SK-N-SH treated with all-trans-retinoic acid at 6 μM for 48 hours (cell line): ENCODE data around the gene GRIP1.

Experiments used
- ATAC-seq: fragments of 200-7000 bp; cut with Tn5 transposase; 3 replicates; pipeline ENCODE4 v1.9.1; 2020; ENCODE audit warnings: mild to moderate bottlenecking, moderate library complexity
- ARNTL ChIP-seq: fragments of 450-650 bp; formaldehyde crosslinking; IDR thresholded peaks from 2 replicates; pipeline ENCODE4 v1.5.0; 2020; ENCODE audit warnings: low read depth, mild to moderate bottlenecking, moderate library complexity, borderline replicate concordance
- BACH2 ChIP-seq: fragments of 250-450 bp; sonication (Bioruptor Pico); IDR thresholded peaks from 2 replicates; pipeline ENCODE4 v1.9.0; 2021; ENCODE audit warnings: mild to moderate bottlenecking, borderline replicate concordance
- ESRRG ChIP-seq: fragments of 250-450 bp; sonication (Bioruptor Pico); IDR thresholded peaks from 2 replicates; pipeline ENCODE4 v1.6.1; 2021; ENCODE audit warnings: mild to moderate bottlenecking
- GLIS3 ChIP-seq: fragments of 250-450 bp; sonication (Bioruptor Pico); IDR thresholded peaks from 2 replicates; pipeline ENCODE4 v1.5.0; 2020; ENCODE audit warnings: mild to moderate bottlenecking, moderate library complexity
- ISL1 ChIP-seq: fragments of 250-450 bp; sonication (Bioruptor Pico); IDR thresholded peaks from 2 replicates; pipeline ENCODE4 v2.1.2; 2022; ENCODE audit warnings: mild to moderate bottlenecking, moderate library complexity
- OSR1 ChIP-seq: fragments of 250-450 bp; sonication (Bioruptor Pico); IDR thresholded peaks from 2 replicates; pipeline ENCODE4 v1.8.0; 2022; ENCODE audit warnings: moderate library complexity, mild to moderate bottlenecking, inconsistent platforms
- PPARA ChIP-seq: fragments of 250-450 bp; sonication (Bioruptor Pico); IDR thresholded peaks from 2 replicates; pipeline ENCODE4 v1.5.0; 2020; ENCODE audit warnings: mild to moderate bottlenecking, borderline replicate concordance
- RARB ChIP-seq: fragments of 250-450 bp; sonication (Bioruptor Pico); IDR thresholded peaks from 2 replicates; pipeline ENCODE4 v1.8.0; 2021; ENCODE audit warnings: mild to moderate bottlenecking, moderate library complexity
- TCF4 ChIP-seq: fragments of 250-450 bp; sonication (Bioruptor Pico); IDR thresholded peaks from 2 replicates; pipeline ENCODE4 v1.8.0; 2021; ENCODE audit warnings: mild to moderate bottlenecking, moderate library complexity, borderline replicate concordance
- TOX ChIP-seq: fragments of 250-450 bp; sonication (Bioruptor Pico); IDR thresholded peaks from 2 replicates; pipeline ENCODE4 v1.8.0; 2021; ENCODE audit warnings: mild to moderate bottlenecking, moderate library complexity, borderline replicate concordance
- ZFP3 ChIP-seq: fragments of 250-450 bp; sonication (Bioruptor Pico); IDR thresholded peaks from 2 replicates; pipeline ENCODE4 v1.5.0; 2020; ENCODE audit warnings: mild to moderate bottlenecking, moderate library complexity
- ZFP30 ChIP-seq: fragments of 450-650 bp; formaldehyde crosslinking; IDR thresholded peaks from 2 replicates; pipeline ENCODE4 v1.5.0; 2022; ENCODE audit warnings: mild to moderate bottlenecking, moderate library complexity
- ZNF565 ChIP-seq: fragments of 450-650 bp; formaldehyde crosslinking; conservative IDR thresholded peaks from 2 replicates; pipeline ENCODE4 v1.5.0; 2020; ENCODE audit warnings: low read depth, mild to moderate bottlenecking, moderate library complexity
- ZNF70 ChIP-seq: fragments of 450-650 bp; formaldehyde crosslinking; IDR thresholded peaks from 2 replicates; pipeline ENCODE4 v1.5.0; 2020; ENCODE audit warnings: mild to moderate bottlenecking, moderate library complexity
- ZNF8 ChIP-seq: fragments of 450-650 bp; formaldehyde crosslinking; IDR thresholded peaks from 2 replicates; pipeline ENCODE4 v1.5.0; 2020; ENCODE audit warnings: mild to moderate bottlenecking, moderate library complexity
- TF ChIP-seq, protein P1 (sequence below): fragments of 250-450 bp; sonication (Bioruptor Pico); IDR thresholded peaks from 2 replicates; pipeline ENCODE4 v1.5.1; 2021; ENCODE audit warnings: mild to moderate bottlenecking, moderate library complexity
- TF ChIP-seq, protein P2 (sequence below): fragments of 250-450 bp; sonication (Bioruptor Pico); IDR thresholded peaks from 2 replicates; pipeline ENCODE4 v1.8.0; 2020; ENCODE audit warnings: mild to moderate bottlenecking, moderate library complexity, borderline replicate concordance
- TF ChIP-seq, protein P3 (sequence below): fragments of 250-450 bp; sonication (Bioruptor Pico); IDR thresholded peaks from 2 replicates; pipeline ENCODE4 v1.5.1; 2020; ENCODE audit warnings: low read depth, mild to moderate bottlenecking, moderate library complexity
- TF ChIP-seq, protein P4 (sequence below): fragments of 250-450 bp; sonication (Bioruptor Pico); IDR thresholded peaks from 2 replicates; pipeline ENCODE4 v1.8.0; 2021; ENCODE audit warnings: low read depth, mild to moderate bottlenecking, moderate library complexity, borderline replicate concordance
- TF ChIP-seq, protein P5 (sequence below): fragments of 250-450 bp; sonication (Bioruptor Pico); IDR thresholded peaks from 2 replicates; pipeline ENCODE4 v1.5.0; 2020; ENCODE audit warnings: mild to moderate bottlenecking, moderate library complexity

GRIP1 gene

DNA sequence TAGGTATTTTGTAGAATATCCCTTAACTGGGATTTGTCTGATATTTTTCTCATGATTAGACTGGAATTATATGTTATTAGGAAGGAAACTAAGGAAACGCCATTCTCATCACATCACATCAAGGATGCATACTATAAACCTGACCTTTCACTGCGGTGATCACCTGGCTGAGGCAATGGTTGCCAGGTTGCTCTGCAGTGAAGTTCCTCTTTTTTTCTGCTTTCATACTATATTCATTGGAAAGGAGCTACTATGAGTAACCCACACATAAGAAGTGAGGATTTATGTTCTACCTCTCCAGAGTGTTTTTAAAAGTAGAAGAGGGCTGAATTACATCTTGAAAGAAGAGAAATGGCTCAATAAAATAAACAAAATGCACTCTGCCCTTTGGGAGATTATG lies 31.0 kb upstream of the GRIP1 start:
- TF ChIP-seq GLIS3 (CRISPR knock-in tag) (no peak), ZNF565 (no peak), ZFP30 (no peak), OSR1 (no peak), ZNF8 (CRISPR knock-in tag) (no peak), ARNTL (no peak), ISL1 (CRISPR knock-in tag) (no peak), TCF4 (CRISPR knock-in tag) (no peak), ESRRG (CRISPR knock-in tag) (no peak), RARB (CRISPR knock-in tag) (no peak), ZNF70 (no peak), PPARA (no peak), TOX (no peak), BACH2 (no peak), ZFP3 (CRISPR knock-in tag) (no peak)
- TF ChIP-seq, protein P1, sequence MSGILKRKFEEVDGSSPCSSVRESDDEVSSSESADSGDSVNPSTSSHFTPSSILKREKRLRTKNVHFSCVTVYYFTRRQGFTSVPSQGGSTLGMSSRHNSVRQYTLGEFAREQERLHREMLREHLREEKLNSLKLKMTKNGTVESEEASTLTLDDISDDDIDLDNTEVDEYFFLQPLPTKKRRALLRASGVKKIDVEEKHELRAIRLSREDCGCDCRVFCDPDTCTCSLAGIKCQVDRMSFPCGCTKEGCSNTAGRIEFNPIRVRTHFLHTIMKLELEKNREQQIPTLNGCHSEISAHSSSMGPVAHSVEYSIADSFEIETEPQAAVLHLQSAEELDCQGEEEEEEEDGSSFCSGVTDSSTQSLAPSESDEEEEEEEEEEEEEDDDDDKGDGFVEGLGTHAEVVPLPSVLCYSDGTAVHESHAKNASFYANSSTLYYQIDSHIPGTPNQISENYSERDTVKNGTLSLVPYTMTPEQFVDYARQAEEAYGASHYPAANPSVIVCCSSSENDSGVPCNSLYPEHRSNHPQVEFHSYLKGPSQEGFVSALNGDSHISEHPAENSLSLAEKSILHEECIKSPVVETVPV (CRISPR knock-in tag): no peak
- TF ChIP-seq, protein P2, sequence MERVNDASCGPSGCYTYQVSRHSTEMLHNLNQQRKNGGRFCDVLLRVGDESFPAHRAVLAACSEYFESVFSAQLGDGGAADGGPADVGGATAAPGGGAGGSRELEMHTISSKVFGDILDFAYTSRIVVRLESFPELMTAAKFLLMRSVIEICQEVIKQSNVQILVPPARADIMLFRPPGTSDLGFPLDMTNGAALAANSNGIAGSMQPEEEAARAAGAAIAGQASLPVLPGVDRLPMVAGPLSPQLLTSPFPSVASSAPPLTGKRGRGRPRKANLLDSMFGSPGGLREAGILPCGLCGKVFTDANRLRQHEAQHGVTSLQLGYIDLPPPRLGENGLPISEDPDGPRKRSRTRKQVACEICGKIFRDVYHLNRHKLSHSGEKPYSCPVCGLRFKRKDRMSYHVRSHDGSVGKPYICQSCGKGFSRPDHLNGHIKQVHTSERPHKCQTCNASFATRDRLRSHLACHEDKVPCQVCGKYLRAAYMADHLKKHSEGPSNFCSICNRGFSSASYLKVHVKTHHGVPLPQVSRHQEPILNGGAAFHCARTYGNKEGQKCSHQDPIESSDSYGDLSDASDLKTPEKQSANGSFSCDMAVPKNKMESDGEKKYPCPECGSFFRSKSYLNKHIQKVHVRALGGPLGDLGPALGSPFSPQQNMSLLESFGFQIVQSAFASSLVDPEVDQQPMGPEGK: no peak
- TF ChIP-seq, protein P3, sequence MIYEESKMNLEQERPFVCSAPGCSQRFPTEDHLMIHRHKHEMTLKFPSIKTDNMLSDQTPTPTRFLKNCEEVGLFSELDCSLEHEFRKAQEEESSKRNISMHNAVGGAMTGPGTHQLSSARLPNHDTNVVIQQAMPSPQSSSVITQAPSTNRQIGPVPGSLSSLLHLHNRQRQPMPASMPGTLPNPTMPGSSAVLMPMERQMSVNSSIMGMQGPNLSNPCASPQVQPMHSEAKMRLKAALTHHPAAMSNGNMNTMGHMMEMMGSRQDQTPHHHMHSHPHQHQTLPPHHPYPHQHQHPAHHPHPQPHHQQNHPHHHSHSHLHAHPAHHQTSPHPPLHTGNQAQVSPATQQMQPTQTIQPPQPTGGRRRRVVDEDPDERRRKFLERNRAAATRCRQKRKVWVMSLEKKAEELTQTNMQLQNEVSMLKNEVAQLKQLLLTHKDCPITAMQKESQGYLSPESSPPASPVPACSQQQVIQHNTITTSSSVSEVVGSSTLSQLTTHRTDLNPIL (CRISPR knock-in tag): no peak
- TF ChIP-seq, protein P4, sequence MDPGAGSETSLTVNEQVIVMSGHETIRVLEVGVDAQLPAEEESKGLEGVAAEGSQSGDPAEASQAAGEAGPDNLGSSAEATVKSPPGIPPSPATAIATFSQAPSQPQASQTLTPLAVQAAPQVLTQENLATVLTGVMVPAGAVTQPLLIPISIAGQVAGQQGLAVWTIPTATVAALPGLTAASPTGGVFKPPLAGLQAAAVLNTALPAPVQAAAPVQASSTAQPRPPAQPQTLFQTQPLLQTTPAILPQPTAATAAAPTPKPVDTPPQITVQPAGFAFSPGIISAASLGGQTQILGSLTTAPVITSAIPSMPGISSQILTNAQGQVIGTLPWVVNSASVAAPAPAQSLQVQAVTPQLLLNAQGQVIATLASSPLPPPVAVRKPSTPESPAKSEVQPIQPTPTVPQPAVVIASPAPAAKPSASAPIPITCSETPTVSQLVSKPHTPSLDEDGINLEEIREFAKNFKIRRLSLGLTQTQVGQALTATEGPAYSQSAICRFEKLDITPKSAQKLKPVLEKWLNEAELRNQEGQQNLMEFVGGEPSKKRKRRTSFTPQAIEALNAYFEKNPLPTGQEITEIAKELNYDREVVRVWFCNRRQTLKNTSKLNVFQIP: no peak
- TF ChIP-seq, protein P5, sequence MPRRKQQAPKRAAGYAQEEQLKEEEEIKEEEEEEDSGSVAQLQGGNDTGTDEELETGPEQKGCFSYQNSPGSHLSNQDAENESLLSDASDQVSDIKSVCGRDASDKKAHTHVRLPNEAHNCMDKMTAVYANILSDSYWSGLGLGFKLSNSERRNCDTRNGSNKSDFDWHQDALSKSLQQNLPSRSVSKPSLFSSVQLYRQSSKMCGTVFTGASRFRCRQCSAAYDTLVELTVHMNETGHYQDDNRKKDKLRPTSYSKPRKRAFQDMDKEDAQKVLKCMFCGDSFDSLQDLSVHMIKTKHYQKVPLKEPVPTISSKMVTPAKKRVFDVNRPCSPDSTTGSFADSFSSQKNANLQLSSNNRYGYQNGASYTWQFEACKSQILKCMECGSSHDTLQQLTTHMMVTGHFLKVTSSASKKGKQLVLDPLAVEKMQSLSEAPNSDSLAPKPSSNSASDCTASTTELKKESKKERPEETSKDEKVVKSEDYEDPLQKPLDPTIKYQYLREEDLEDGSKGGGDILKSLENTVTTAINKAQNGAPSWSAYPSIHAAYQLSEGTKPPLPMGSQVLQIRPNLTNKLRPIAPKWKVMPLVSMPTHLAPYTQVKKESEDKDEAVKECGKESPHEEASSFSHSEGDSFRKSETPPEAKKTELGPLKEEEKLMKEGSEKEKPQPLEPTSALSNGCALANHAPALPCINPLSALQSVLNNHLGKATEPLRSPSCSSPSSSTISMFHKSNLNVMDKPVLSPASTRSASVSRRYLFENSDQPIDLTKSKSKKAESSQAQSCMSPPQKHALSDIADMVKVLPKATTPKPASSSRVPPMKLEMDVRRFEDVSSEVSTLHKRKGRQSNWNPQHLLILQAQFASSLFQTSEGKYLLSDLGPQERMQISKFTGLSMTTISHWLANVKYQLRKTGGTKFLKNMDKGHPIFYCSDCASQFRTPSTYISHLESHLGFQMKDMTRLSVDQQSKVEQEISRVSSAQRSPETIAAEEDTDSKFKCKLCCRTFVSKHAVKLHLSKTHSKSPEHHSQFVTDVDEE (CRISPR knock-in tag): no peak
- TF ChIP-seq, all 23 proteins: peak for 0
- no peak for ATAC-seq

DNA sequence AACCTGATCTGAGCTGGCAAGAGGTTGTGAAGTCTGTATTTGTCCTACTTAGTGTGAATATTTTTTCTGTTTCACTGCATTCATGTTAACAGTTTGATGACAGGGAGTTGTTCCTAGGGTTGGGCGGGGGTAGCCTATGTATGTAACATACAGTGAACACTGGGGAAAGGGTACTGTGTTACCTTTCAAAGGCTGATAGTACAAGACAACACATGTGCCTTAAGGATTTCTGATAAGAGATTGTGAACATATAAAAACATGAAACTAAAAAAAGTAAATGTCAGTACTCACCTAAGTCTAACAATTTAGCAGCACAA lies 30.5 kb upstream of the GRIP1 start:
- no peak for ATAC-seq
- TF ChIP-seq PPARA (no peak), ARNTL (no peak), ZFP30 (no peak), ZFP3 (CRISPR knock-in tag) (no peak), ZNF565 (no peak), ZNF70 (no peak)
- TF ChIP-seq, protein P2: no peak
- TF ChIP-seq, protein P5 (CRISPR knock-in tag): no peak
